Ramos (cell line): ENCODE data around the gene FOXJ1.
"Not testable (repeated sequence)": the region's sequence is repeated elsewhere in the genome, so short reads cannot be mapped to it uniquely, and the experiment has no call there.

Experiments used
- in situ Hi-C: fragments of 300-500 bp; cut with MboI; formaldehyde crosslinking; loops from one replicate; pipeline ENCODE4 v1.14.3; 2022; ENCODE audit warnings: low sequenced_read_pairs; ENCODE audit not compliant: unreplicated experiment

Gene FOXJ1, protein sequence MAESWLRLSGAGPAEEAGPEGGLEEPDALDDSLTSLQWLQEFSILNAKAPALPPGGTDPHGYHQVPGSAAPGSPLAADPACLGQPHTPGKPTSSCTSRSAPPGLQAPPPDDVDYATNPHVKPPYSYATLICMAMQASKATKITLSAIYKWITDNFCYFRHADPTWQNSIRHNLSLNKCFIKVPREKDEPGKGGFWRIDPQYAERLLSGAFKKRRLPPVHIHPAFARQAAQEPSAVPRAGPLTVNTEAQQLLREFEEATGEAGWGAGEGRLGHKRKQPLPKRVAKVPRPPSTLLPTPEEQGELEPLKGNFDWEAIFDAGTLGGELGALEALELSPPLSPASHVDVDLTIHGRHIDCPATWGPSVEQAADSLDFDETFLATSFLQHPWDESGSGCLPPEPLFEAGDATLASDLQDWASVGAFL

DNA sequence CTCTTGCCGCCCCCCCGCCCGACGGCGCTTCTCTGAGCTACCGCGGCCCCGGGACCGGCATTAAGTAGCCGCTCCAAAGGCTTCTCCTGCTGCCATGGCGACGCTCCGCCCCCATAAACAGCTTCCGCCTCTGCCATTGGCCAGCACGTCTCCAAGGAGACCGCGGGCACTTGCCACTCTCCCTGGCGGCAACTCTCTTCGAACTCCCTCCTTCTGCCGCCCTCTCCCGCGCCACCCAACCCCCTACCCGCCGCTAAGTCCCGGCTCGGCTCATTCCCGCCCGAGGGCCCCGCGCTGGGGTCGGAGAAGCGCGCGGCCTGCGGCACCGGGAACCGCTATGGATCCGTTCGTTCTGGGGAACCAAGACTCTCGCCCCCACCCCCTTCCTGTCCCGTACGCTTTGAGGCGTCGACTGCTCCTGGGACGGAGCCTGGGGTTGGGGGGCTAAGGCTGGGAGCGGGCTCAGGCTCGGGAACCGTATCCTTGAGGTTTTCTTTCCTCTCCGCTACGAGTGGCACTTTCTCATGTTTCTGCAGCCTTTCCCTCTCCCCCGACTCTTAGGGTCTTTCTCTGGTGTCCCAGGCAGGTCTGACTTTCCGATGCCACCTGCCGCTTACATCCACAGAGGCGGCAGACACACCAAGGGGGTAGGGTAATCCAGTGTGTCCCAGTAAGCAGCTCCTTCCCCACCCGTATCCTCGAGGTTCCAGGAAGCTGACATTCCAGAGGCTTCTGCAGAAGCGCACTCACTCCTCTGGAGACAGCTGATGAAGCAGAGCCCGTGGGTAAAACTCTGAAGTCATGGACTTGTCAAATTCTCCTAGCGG lies at the start of gene FOXJ1:
Gene FOXJ1, minus strand, starts transcription at position 34 of the 827 bp plus-strand sequence. CDS start 850 bp downstream, outside the sequence.
- in situ Hi-C loops: no loop called here

DNA sequence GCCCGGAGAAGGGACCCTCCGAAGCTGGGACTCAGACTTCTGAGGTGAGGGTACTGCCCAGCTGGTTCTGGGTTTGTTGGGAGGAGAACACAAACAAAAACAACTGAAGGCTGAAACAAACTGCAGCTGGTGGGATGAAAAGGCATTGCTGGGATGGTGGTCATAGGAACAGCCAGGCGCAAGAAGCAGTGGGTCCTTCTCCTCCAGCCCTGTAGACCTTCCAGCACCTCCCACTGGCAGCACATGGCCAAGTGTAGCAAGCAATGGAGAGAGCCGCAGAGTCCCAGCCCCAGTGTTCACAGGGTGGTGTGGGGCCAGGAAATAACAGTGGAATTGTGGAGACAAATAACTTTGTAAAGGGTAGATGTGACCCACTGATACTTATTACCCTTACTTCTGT lies 48.7 kb upstream of the FOXJ1 start:
- in situ Hi-C loops: no loop called here

- in situ Hi-C loops: no loop called here
Observed at GRCh38 chr17:76189247-76189646, 48.2 kb upstream of the FOXJ1 start.

DNA sequence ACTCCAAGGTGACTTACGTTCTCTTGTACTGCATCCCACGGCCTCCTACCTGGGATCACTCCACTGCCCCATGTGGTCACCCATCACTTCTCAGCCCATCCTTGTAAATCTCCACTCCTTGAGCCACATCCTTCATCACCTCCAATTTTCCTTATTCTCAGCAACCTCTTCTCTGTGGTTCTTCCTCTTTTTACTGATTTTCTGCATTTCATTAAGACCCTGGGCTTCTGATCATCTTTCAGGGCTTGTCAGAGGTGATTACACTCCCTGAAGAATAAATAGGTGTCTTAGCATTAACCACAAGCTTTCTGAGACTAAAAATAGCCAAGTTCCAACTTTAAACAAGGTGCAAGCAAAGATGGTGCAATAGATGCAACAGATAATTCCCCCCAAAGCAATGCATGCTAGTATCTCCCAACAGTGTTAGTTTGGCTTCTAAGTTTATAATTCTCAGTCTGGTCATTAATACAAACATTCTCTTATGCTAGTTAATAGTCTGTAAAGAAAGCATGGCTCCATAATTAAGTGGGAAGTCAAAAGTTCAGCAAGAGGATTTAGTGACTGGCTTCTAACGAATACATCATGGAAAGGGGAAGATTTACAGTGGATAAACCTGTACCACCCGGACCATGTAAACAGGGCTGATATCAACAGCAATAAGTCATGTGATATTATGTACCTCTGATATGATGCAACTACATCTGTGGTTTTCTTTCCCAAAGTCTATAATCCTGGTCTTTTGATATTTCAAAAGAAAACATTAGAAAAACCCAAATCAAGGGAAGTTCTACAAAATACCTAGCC lies 47.4 kb upstream of the FOXJ1 start:
- in situ Hi-C loops: no loop called here

GRCh38 chr17:76186774-76187173 lies 45.7 kb upstream of the FOXJ1 start:
- in situ Hi-C loops: not testable (repeated sequence)

DNA sequence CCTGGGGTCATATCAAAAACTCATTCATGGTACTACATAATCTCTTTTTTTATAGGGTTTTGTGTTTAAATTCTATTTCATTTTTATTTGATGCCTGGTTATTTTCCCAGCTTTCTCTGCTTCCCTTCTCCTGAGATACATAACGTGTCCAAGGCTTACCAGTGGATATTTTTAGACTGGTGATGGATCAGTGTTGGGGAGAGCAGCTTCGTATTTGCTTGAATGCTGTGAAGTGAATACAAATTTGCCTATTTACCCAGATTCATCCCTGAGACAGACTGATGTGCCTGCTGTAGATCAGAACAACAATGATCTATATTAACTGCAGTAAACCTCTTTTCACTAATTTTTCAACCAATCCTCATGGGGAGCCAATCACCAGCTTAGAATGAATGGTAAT lies 43.2 kb upstream of the FOXJ1 start:
- in situ Hi-C loops: no loop called here

- in situ Hi-C loops: no loop called here
Observed at GRCh38 chr17:76182016-76182764, 41.1 kb upstream of the FOXJ1 start.

- in situ Hi-C loops: no loop called here
Observed at GRCh38 chr17:76179496-76180467, 38.7 kb upstream of the FOXJ1 start.

DNA sequence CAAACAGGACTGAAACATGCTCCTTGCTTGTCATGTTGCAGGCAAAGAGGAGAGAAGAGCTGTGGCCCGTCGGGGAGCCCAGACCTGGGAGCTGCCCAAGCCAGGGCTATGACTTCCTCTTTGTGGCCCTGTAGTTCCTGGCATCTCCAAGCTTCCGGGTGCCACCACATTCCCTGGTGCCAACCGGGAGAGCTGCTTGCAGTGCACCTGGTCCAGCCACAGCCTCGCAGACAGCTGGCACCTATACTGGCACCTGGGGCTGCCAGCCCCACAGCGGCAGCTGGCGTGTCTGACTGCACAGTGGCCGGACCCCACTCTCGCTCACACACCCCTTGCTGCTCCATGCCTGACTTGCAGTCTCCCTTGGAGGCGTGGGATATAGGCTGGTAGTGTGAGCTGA lies 37.1 kb upstream of the FOXJ1 start:
- in situ Hi-C loops: no loop called here

DNA sequence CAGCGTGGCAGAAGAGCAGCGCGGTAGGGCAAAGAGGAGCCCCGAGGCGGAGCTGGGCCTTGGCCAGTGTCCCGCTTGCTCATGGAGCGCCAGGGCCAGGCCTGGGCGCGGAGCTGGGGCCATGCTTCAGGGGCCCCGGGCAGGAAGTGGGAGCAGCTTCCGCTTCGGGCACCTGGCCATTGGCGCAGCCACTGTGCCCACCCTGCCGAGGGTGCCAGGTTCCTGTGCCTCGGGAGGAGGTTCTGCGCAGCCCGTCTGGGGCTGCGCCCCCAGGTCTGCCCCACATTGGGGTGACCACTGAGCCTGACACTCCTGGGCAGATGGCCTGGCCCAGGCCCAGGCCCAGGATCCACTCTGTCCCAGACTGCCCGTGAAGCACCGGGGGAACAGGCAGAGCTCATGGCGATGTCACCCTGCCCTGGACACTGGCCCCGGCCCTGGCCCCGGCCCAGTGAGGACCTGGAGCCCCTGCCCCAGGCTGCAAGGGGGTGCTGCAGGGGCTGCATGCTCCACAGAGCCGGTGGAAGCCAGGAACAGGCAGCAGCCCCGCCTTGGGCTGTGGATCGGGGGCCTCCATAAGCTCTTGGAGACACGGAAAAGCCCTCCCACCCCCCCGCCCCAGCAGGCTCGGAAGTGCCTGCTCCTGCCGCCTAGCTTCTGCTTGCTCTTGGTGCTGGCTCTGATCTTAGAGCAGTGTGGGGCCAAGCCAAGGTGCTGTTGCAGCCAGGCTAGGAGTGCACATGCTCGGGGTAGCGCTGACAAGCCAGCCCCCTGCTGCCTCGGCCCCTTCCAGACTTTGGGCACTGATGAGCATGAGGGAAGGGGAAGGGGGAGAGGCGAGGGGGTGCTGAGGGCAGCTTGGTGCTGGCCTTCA lies 35.9 kb upstream of the FOXJ1 start:
- in situ Hi-C loops: no loop called here

GRCh38 chr17:76174037-76174436 lies 33.0 kb upstream of the FOXJ1 start:
- in situ Hi-C loops: no loop called here

DNA sequence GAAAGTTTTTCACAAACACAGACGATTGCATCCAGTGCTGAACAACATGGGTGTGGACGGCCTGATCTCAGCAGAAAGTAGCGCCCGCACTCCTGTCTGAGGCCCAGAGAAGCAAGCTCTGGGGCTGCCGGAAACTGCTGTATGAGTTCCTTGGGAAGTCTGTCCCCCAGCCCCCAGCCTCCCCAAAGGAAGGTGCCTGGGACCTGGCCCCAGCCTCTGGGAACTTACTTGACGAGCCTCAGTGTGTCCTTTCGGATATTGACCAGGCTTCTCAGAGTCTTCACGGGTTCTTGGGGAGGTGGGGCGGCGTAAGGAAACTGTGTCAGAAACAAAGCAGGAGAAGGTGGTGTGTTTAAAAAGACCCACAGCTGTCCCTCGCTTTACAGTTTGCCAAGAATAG lies 32.4 kb upstream of the FOXJ1 start:
- in situ Hi-C loops: no loop called here

DNA sequence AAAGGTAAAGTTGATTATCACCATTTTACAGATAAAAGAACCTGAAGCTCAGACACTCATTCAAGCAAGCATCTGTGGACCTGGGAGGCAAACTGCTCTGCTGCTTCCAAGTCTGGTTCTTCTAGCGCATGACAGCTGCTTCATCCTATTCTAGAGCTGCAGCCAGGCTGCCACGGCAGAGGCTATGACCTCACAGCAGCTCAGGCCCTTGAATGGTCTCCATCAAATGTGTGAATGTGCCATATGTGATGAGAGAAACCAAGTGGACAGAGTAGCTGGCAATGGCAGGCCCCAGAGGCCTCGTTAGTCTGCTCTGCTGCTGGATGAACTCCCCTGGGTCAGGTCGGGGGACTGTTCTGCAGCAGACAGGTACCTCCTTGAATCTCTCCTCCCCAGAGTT lies 30.7 kb upstream of the FOXJ1 start:
- in situ Hi-C loops: no loop called here

DNA sequence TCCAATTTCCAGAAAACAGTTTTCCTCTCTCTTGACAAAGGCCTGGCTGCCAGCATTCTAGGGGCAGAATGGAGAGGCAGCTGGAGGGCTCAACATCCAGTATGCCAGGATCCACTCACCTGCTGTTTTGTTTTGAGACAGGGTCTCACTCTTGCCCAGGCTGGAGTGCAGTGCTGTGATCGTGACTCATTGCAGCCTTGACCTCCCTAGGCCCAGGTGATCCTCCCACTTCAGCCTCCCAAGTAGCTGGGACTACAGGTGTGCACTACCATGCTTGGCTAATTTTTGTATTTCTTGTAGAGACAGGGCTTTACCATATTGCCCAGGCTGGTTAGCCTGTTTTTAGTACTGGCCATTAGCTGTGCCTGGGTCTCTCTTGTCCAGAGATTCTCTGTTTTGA lies 29.1 kb upstream of the FOXJ1 start:
- in situ Hi-C loops: no loop called here

- in situ Hi-C loops: no loop called here
Observed at GRCh38 chr17:76166906-76167305, 25.9 kb upstream of the FOXJ1 start.

DNA sequence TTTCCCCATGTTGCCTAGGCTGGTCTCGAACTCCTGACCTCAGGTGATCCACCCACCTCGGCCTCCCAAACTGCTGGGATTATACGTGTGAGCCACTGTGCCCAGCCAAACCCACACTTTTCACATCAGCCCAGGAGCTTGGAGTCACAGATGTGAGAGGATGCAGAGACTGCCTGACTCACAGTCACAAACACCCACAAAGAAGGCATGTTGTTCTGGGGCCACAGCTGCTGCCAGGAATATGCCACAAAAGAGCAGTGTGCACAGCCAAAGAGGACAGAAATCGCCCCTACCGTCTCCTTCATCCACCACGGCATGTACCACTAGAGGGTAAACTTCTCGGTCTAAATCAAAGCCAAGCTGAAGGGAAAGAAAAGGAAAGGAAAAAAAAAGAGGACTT lies 25.1 kb upstream of the FOXJ1 start:
- in situ Hi-C loops: no loop called here

- in situ Hi-C loops: no loop called here
Observed at GRCh38 chr17:76164331-76164730, 23.3 kb upstream of the FOXJ1 start.

GRCh38 chr17:76163919-76164318 lies 22.9 kb upstream of the FOXJ1 start:
- in situ Hi-C loops: no loop called here
